HepG2 (cell line): Measurements from ENCODE around the gene ZFAND3.

Experiments
- CTCF ChIP-seq: sonication (generic); formaldehyde crosslinking; IDR thresholded peaks from 2 replicates; pipeline ENCODE4 v1.5.0; 2020; ENCODE audit warnings: mild to moderate bottlenecking, missing genetic modification reagents, moderate library complexity
- DDIT3 ChIP-seq: sonication (generic); formaldehyde crosslinking; IDR thresholded peaks from 2 replicates; pipeline ENCODE4 v1.4.0; 2020; ENCODE audit warnings: mild to moderate bottlenecking, missing genetic modification reagents
- MED1 ChIP-seq: sonication (generic); formaldehyde crosslinking; IDR thresholded peaks from 2 replicates; pipeline ENCODE4 v1.4.0; 2020; ENCODE audit warnings: missing genetic modification reagents
- REPIN1 ChIP-seq: sonication (generic); formaldehyde crosslinking; IDR thresholded peaks from 2 replicates; pipeline ENCODE4 v1.8.0; 2022; ENCODE audit warnings: missing genetic modification reagents, low read depth, mild to moderate bottlenecking, borderline replicate concordance
- RXRA ChIP-seq: sonication (generic); formaldehyde crosslinking; IDR thresholded peaks from 2 replicates; pipeline ENCODE4 v1.5.1; 2020; ENCODE audit warnings: missing genetic modification reagents
- SRF ChIP-seq: IDR thresholded peaks from 2 replicates; pipeline ENCODE4 v1.6.1; 2011; ENCODE audit warnings: mild to moderate bottlenecking, low read depth, low read length, moderate library complexity
- TAF1 ChIP-seq: sonication (generic); formaldehyde crosslinking; IDR thresholded peaks from 2 replicates; pipeline ENCODE4 v1.4.0; 2020; ENCODE audit warnings: missing genetic modification reagents
- TARDBP ChIP-seq: sonication (generic); formaldehyde crosslinking; IDR thresholded peaks from 2 replicates; pipeline ENCODE4 v1.8.0; 2022; ENCODE audit warnings: mild to moderate bottlenecking, missing genetic modification reagents
- TCF12 ChIP-seq, 2 experiments: fragments of 450-650 bp in 1 of 2; sonication (generic) in 1 of 2; formaldehyde crosslinking in 1 of 2; IDR thresholded peaks; 2 replicates each; pipeline versions ENCODE4 v1.6.1 to v1.8.0; 2017 to 2022; ENCODE audit warnings: antibody characterized with exemption in 1 of 2, mild to moderate bottlenecking in 1 of 2, missing genetic modification reagents in 1 of 2, moderate library complexity in 1 of 2
- ZFP36 ChIP-seq: fragments of 150-350 bp; IDR thresholded peaks from 2 replicates; pipeline ENCODE4 v1.6.1; 2018; ENCODE audit warnings: borderline replicate concordance, low read length, low read depth; ENCODE audit not compliant: partially characterized antibody
- ZNF253 ChIP-seq: sonication (generic); formaldehyde crosslinking; IDR thresholded peaks from 2 replicates; pipeline ENCODE4 v1.8.0; 2022; ENCODE audit warnings: mild to moderate bottlenecking, missing genetic modification reagents, borderline replicate concordance
- TF ChIP-seq, protein P1 (sequence below), 2 experiments: sonication (generic) in 1 of 2; formaldehyde crosslinking in 1 of 2; IDR thresholded peaks; 2 replicates each; pipeline versions ENCODE4 v1.5.1 to v1.6.1; 2011 to 2020; ENCODE audit warnings: borderline replicate concordance in 1 of 2, low read depth in 1 of 2, low read length in 1 of 2, mild to moderate bottlenecking in 1 of 2, missing genetic modification reagents in 1 of 2, moderate library complexity in 1 of 2

DNA sequence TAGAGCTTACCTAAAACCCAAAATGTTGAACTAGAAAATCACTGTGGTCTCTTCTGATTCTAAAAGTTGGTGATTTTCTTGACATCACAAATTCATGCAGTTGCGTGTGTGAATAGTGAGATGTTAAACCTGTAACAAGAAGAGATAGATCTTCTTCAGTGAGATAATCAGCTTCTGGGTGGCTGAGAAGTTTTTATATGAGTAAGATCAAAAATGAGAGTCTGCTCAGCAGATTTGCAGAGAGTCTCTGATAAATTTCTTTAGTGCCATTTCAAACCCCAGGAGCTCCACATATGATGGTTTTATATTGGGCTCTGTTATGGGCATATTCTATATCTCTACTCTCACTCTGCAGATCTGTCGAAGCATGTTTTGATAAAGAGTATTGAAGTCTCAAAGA lies 185.4 kb downstream of the ZFAND3 start:
- TF ChIP-seq DDIT3 (CRISPR knock-in tag) (no peak), REPIN1 (CRISPR knock-in tag) (no peak), RXRA (CRISPR knock-in tag) (no peak), SRF (no peak), MED1 (no peak), ZFP36 (no peak), TCF12 (IDR thresholded peaks at IDR 0.05) (no peak), TCF12 (CRISPR knock-in tag; IDR thresholded peaks at IDR 0.05) (no peak), CTCF (no peak), TARDBP (CRISPR knock-in tag) (no peak), TAF1 (CRISPR knock-in tag) (no peak), ZNF253 (no peak)
- TF ChIP-seq, protein P1, sequence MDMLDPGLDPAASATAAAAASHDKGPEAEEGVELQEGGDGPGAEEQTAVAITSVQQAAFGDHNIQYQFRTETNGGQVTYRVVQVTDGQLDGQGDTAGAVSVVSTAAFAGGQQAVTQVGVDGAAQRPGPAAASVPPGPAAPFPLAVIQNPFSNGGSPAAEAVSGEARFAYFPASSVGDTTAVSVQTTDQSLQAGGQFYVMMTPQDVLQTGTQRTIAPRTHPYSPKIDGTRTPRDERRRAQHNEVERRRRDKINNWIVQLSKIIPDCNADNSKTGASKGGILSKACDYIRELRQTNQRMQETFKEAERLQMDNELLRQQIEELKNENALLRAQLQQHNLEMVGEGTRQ (IDR thresholded peaks at IDR 0.05; ENCODE audit: low read depth, low read length), result no peak
- TF ChIP-seq, protein P1 (CRISPR knock-in tag; IDR thresholded peaks at IDR 0.05; ENCODE audit: borderline replicate concordance), result no peak
